GM12873 (cell line): ENCODE results near the gene AHCYL2.

Source experiments
- TF ChIP-seq, protein P1 (sequence below): IDR thresholded peaks from 2 replicates; pipeline ENCODE4 v1.5.1; 2012; ENCODE audit warnings: low read depth, mild to moderate bottlenecking, moderate library complexity, low read length, control low read depth; ENCODE audit not compliant: insufficient read depth; ENCODE audit errors: missing control alignments

The AHCYL2 gene

DNA sequence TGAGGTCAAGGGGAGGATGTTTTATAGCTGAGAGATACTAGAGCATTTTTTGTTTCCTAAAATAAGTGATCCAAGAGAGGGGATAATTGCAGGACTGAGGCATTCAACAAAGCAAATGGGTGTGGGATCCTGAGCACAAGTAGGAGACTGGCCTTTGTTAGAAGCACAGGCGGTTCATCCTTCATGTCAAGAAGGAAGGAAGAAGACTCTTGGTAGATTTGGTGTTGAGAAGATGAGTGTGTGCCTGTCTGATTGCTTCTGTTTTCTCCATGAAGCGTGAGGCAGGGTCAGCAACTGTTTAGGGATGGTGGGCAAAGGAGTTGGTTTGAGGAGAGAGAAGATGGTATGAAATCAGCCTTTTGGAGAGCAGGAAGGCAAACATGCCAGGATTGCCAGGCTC, 237.0 kb downstream of the AHCYL2 start:
- TF ChIP-seq, protein P1, sequence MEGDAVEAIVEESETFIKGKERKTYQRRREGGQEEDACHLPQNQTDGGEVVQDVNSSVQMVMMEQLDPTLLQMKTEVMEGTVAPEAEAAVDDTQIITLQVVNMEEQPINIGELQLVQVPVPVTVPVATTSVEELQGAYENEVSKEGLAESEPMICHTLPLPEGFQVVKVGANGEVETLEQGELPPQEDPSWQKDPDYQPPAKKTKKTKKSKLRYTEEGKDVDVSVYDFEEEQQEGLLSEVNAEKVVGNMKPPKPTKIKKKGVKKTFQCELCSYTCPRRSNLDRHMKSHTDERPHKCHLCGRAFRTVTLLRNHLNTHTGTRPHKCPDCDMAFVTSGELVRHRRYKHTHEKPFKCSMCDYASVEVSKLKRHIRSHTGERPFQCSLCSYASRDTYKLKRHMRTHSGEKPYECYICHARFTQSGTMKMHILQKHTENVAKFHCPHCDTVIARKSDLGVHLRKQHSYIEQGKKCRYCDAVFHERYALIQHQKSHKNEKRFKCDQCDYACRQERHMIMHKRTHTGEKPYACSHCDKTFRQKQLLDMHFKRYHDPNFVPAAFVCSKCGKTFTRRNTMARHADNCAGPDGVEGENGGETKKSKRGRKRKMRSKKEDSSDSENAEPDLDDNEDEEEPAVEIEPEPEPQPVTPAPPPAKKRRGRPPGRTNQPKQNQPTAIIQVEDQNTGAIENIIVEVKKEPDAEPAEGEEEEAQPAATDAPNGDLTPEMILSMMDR: no peak

DNA sequence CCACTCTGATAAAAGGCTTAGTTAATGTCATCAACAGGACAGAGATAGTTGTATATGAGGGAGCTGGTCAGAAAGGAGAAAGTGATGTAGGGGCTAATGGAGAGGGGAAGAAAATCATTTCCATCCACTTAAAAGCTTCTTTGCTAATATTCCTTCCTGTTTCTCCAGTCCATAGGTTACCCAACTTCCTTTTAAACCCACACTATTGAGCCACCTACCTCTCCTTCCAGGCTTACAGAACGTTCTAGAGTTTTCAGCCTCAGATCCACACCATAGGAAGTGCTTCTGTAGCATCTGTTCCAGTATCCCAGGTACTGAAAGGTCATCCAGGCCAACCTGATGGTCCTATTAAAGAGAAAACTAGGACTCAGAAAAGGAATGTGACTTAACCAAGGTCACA, 237.6 kb downstream of the AHCYL2 start:
- TF ChIP-seq, protein P1: no peak

DNA sequence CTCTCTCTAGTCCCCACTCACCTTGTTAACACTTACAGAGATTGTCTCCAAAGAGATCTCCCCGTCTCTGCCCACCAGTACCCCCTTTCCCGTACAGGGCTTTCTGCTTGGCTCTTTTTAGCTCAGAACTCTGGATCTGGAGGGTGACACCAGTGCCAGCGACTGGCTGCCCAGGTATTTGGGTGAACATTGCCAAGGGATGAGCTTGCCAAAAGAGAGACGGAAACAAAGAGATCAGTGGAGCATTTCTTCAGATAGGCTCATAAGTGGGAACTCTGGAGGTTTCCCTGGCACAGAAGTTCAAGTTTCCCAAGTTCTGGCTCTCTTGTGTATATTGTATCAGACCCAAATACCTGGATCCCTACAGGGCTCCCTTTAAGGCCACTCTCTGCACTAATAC, 239.4 kb downstream of the AHCYL2 start:
- TF ChIP-seq, protein P1: no peak

DNA sequence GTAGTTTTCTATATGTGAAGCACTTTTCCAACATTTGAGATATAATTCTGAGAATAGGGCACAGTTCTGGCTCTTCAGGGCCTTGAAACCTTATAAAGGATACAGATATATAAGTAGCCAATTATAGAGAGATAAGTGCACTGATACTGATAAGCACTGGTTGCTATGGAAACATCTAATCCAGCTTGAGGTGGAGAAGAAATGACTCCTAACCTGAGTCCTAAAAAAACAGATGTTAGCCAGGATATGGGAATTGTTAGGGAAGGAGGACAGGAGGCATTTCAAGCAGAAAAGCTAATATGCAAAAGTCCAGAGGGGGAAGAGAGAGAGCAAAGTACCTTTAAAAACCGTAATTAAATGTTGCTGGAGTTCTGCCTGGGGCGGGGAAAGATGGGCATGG, 240.2 kb downstream of the AHCYL2 start:
- TF ChIP-seq, protein P1: no peak

DNA sequence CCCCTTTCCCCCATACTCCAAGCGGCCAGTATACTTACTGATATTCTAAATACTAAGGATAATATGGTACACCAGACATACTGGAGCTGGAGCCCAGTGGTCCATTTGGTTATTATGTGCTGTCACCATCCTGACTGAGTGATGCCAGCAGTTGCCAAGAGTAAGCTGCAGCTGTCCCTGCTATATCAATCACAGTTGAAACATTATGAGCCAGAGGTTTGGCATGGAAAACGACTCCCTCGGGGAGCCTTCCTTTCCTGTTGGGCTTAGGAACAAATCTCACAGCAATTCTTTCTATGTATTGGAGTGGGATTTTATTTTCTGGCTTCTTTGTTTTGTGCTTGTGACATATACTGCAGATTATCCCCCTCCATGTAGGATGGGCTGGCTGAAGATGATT, 242.0 kb downstream of the AHCYL2 start:
- TF ChIP-seq, protein P1: no peak

DNA sequence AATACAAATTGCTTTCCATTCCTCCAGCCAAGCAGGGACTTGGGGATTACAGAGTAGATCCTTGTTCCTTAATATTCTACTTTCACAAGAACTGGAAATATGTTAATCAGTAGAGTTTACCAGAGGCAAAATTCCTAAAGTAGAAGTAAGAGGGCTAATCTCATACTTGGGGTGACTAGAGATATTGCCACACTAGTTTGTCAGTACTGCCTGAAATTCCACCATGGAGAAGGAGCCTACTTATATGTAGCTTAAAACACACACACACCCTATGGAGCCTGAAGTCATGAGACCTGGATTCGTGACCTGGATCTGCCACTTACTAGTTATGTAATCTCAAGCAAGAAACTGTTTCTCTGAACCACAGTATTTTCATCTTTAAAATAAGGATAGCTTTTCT, 243.3 kb downstream of the AHCYL2 start:
- TF ChIP-seq, protein P1: no peak

DNA sequence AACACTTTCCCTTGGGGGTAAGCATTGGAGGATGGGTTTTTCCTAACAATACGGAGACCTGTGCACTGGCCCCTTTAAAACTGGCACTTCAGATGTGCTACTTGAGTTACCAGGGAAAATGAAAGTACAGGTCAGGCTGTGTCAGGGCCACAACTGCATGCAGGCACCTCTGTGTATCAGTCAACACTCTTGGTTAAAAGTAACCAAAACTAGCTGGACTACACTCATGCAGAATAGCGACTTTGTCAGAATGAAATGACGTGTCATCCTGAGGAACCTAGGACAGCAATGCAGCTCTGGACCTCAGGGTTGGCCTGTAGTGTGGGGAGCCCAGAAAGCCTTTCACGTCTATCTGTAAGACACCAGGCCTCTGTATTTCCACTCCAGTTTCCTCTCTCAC, 243.7 kb downstream of the AHCYL2 start:
- TF ChIP-seq, protein P1: no peak
